Endodermal cell (in vitro differentiated cells): ENCODE data around the gene NEDD4L. TPM values are rescaled to one million over a fixed set of nuclear protein-coding genes. Genes with fewer than 3 reads are reported as not detected.

Experiments used
- DNase-seq: peaks from one replicate; pipeline ENCODE4 v3.0.0-alpha.2; 2017
- H3K27ac ChIP-seq: 2 replicates; pipeline ENCODE4 v1.5.1; 2013; ENCODE audit warnings: mild to moderate bottlenecking, low read depth, low read length, moderate library complexity
- H3K27me3 ChIP-seq: 2 replicates; pipeline ENCODE4 v1.6.1; 2013; ENCODE audit warnings: mild to moderate bottlenecking, low read length, moderate library complexity; ENCODE audit not compliant: insufficient read depth, control insufficient read depth, poor library complexity, severe bottlenecking
- H3K36me3 ChIP-seq: 2 replicates; pipeline ENCODE4 v1.7.0; 2013; ENCODE audit warnings: mild to moderate bottlenecking, low read length, moderate library complexity; ENCODE audit not compliant: control insufficient read depth, insufficient read depth
- H3K4me1 ChIP-seq: one replicate; pipeline ENCODE4 v1.7.0; 2013; ENCODE audit warnings: low read length; ENCODE audit not compliant: control insufficient read depth, insufficient read depth
- H3K4me3 ChIP-seq: 2 replicates; pipeline ENCODE4 v1.5.1; 2013; ENCODE audit warnings: mild to moderate bottlenecking, low read length, moderate library complexity
- H3K9ac ChIP-seq: 2 replicates; pipeline ENCODE4 v1.6.1; 2013; ENCODE audit warnings: mild to moderate bottlenecking, low read length, moderate library complexity; ENCODE audit not compliant: poor library complexity, severe bottlenecking; ENCODE audit errors: extremely low read depth
- H3K9me3 ChIP-seq: 2 replicates; pipeline ENCODE4 v1.6.1; 2013; ENCODE audit warnings: mild to moderate bottlenecking, low read length, moderate library complexity; ENCODE audit not compliant: control insufficient read depth
- H3K27ac Mint-ChIP-seq: 2 replicates; pipeline ENCODE4 v1.8.0; 2020; ENCODE audit warnings: mixed read lengths
- H3K27me3 Mint-ChIP-seq: 2 replicates; pipeline ENCODE4 v1.8.0; 2021; ENCODE audit warnings: mild to moderate bottlenecking, mixed read lengths; ENCODE audit not compliant: insufficient read depth
- H3K36me3 Mint-ChIP-seq: 2 replicates; pipeline ENCODE4 v1.8.0; 2020; ENCODE audit warnings: low read depth, mixed read lengths
- H3K4me1 Mint-ChIP-seq: 2 replicates; pipeline ENCODE4 v1.8.0; 2020; ENCODE audit warnings: mixed read lengths
- H3K4me3 Mint-ChIP-seq: 2 replicates; pipeline ENCODE4 v1.8.0; 2020; ENCODE audit warnings: mild to moderate bottlenecking, moderate library complexity, mixed read lengths
- H3K9me3 Mint-ChIP-seq: 2 replicates; pipeline ENCODE4 v1.8.0; 2020; ENCODE audit warnings: mild to moderate bottlenecking, mixed read lengths
- CTCF ChIP-seq: fragments of 200-600 bp; sonication (generic); conservative IDR thresholded peaks from 2 replicates; pipeline ENCODE4 v1.5.0; 2021; ENCODE audit warnings: antibody characterized with exemption, mild to moderate bottlenecking
- WGBS, 2 experiments: methylation state at CpG; one replicate each; pipeline versions ENCODE4 v1.1.5 to v1.1.7; 2013; ENCODE audit warnings: missing lambda C conversion rate in 2 of 2, mixed read lengths in 1 of 2; ENCODE audit not compliant: insufficient coverage in 1 of 2, insufficient read length in 1 of 2; 5-methylcytosine and 5-hydroxymethylcytosine counted together
- total RNA-seq, 2 donors: library from RNA; stranded (reverse); fragmentation: NEBNext Ultra II Directional in 1 of 2; extraction: Animal tissue kit (Norgen Biotek cat#: 25700) in 1 of 2; gene quantifications; 2 replicates in 1 of 2; 3 replicates in 1 of 2; pipeline ENCODE4 v1.2.1, GENCODE V29; 2021

The NEDD4L gene
- total RNA-seq, 2 donors from 2014 or later = 70.5 to 75.3 TPM

GRCh38 chr18:58239879-58240278 lies 195.9 kb downstream of the NEDD4L start:
- H3K9me3 ChIP-seq = no peaks in the 10 kb centered on the region
- Mint-ChIP-seq H3K9me3 (no peaks in the 10 kb centered on the region), H3K4me3 (no peak overlapping the region), H3K36me3 (peaks cover 3% of the 10 kb centered on the region), H3K27ac (peak overlapping the region; percentile 26), H3K4me1 (peaks cover 19% of the 10 kb centered on the region), H3K27me3 (no peaks in the 10 kb centered on the region)
- H3K27me3 ChIP-seq = no peaks in the 10 kb centered on the region
- H3K9ac ChIP-seq = no peak overlapping the region
- 69 to 79% methylated on average over 1 of the region's 1 CpG for WGBS, 2 experiments
- TF ChIP-seq CTCF = no peak
- H3K4me3 ChIP-seq = no peak overlapping the region
- no peaks in the 10 kb centered on the region for H3K36me3 ChIP-seq
- peaks cover 2% of the 10 kb centered on the region for H3K4me1 ChIP-seq
- DNase-seq = no peak
- H3K27ac ChIP-seq = no peak overlapping the region

DNA sequence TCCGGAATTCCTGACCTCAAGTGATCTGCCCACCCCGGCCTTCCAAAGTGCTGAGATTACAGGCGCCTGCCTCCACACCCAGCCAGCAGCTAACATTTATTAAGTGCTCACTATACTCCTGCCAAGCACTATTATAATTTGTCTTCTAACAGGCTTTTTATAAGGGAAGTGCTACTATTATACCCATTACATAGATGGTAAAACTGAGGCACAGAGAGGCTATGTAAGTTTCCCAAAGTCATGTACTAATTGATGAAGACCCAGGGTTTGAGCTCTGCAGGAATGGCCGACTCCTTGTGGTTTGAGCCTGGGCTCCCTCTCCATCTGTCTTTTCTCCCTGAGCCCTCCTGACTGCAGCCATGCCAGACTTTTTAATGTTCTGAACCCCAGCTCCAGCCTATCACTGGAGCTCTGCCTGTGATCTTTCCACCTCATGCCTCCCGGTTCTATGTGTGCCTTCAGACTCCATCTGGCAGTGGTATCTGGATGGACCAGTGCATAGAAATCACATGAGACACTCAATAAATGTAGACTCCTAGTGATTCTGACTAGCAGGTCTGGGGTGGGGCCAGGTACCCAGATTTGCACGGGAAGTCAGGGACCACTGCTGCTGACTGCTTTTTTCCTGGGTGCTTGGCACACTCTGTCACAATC lies 197.1 kb downstream of the NEDD4L start:
- no peaks in the 10 kb centered on the region for H3K27me3 ChIP-seq
- H3K4me1 Mint-ChIP-seq = peaks cover 19% of the 10 kb centered on the region
- H3K4me1 ChIP-seq = peaks cover 2% of the 10 kb centered on the region
- no peaks in the 10 kb centered on the region for H3K9me3 Mint-ChIP-seq
- H3K9me3 ChIP-seq = no peaks in the 10 kb centered on the region
- no peak overlapping the region for H3K27ac Mint-ChIP-seq
- peaks cover 3% of the 10 kb centered on the region for H3K36me3 Mint-ChIP-seq
- no peak overlapping the region for H3K4me3 Mint-ChIP-seq
- DNase-seq = no peak
- no peaks in the 10 kb centered on the region for H3K27me3 Mint-ChIP-seq
- H3K4me3 ChIP-seq = no peak overlapping the region
- H3K27ac ChIP-seq = no peak overlapping the region
- TF ChIP-seq CTCF = no peak
- H3K36me3 ChIP-seq = no peaks in the 10 kb centered on the region
- H3K9ac ChIP-seq = no peak overlapping the region
- 95 to 96% methylated on average over 3 to 6 of the region's 6 CpGs for WGBS, 2 experiments

DNA sequence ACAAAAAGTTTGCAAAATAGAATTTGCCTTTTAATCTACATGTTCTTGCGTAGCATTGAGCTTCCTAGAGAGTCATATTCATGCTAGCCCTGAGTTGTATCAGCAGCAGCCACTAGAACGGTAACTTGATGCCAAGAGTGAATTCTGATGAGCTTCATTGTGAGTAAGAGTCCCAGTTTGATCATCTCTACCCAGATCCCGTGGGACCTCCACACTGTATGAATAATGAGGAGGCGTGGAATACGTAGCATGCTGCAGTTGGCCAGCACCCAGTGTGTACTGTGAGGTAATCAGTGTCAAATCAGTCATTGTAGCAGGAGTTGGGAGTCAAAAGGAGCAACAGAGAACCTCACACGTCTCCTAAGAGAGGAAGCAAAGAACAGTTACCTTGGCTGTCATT lies 197.9 kb downstream of the NEDD4L start:
- H3K27ac ChIP-seq = no peak overlapping the region
- no peak for DNase-seq
- H3K9me3 ChIP-seq = no peaks in the 10 kb centered on the region
- H3K36me3 ChIP-seq = no peaks in the 10 kb centered on the region
- Mint-ChIP-seq H3K36me3 (no peaks in the 10 kb centered on the region), H3K27ac (no peak overlapping the region), H3K4me3 (no peak overlapping the region), H3K9me3 (no peaks in the 10 kb centered on the region), H3K27me3 (no peaks in the 10 kb centered on the region), H3K4me1 (peaks cover 19% of the 10 kb centered on the region)
- no peak overlapping the region for H3K9ac ChIP-seq
- no peaks in the 10 kb centered on the region for H3K27me3 ChIP-seq
- H3K4me3 ChIP-seq = no peak overlapping the region
- H3K4me1 ChIP-seq = peaks cover 3% of the 10 kb centered on the region
- WGBS, 2 experiments = 88 to 93% methylated on average over 6 of the region's 6 CpGs
- TF ChIP-seq CTCF = no peak
